ENCODE results near the gene SNAPC5. TPM values are rescaled to one million over a fixed set of nuclear protein-coding genes. Genes with fewer than 3 reads are reported as not detected.

The SNAPC5 gene
- polyA plus RNA-seq, 3 donors, result 15.6 to 32.5 (median 30.2) TPM

DNA sequence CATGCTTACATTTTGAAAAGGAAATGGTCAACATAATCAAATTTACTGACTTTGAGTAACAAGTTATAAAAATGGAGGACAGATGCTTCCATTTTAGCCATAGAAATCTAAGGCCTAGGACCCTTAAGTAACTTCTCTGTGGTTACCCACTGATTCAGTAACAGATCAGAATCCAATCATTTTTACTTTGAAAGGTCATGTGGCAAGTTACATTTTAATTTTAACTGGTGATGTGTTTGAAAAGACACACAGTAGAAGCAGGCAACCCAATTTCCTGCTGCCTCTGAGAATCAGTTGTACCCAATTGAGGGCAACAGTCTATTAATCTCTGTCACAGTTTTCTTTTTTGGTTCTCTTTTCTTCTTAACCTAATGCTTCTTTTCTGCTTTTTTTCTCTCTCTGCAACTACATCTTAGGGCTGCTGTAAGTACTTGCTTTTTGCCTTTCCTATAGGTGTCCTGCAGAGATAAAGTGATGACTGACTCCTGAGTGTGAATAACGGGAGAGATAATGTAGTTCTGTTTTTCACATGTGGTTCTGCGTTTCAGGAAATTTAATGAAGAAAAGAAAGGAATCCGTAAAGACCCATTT, 10.8 kb upstream of the SNAPC5 start:
- peaks cover 42% of the 10 kb centered on the region for H3K79me2 ChIP-seq (ENCODE audit: insufficient read depth, low read length)
- no peaks in the 10 kb centered on the region for H3K9me3 ChIP-seq (replicated peaks in 1 of 2; ENCODE audit: control insufficient read depth in 1 of 2, insufficient read depth in 1 of 2, low read length in 2 of 2)
- H3K27ac Mint-ChIP-seq, result peak overlapping the region in 1 of 7 donors; percentile 3
- no peak overlapping the region for H3K4me3 Mint-ChIP-seq
- H3K4me3 ChIP-seq (replicated peaks in 1 of 3; ENCODE audit: low read depth in 2 of 3, low read length in 3 of 3), result no peak overlapping the region
- no peak overlapping the region for H3K4me2 ChIP-seq (replicated peaks; ENCODE audit: extremely low read depth, low read length, poor library complexity, severe bottlenecking)
- no peak overlapping the region for H2AFZ ChIP-seq (ENCODE audit: insufficient read depth, low read depth, low read length, poor library complexity, severe bottlenecking)
- peaks cover 4 to 6% of the 10 kb centered on the region in 2 donors for H3K36me3 Mint-ChIP-seq
- intact Hi-C loops (cut with micrococcal nuclease), result no loop called here
- peaks cover 14% of the 10 kb centered on the region for H3K4me1 Mint-ChIP-seq
- no peaks in the 10 kb centered on the region for H3K27me3 ChIP-seq (ENCODE audit: control insufficient read depth in 2 of 2, insufficient read depth in 2 of 2, low read length in 2 of 2)
- H3K9me3 Mint-ChIP-seq, result no peaks in the 10 kb centered on the region
- peaks cover 14 to 17% of the 10 kb centered on the region in 2 donors for H3K4me1 ChIP-seq (ENCODE audit: control insufficient read depth in 1 of 2, insufficient read depth in 2 of 2, low read length in 2 of 2)
- peaks cover 0 to 6% of the 10 kb centered on the region in 2 donors for H3K36me3 ChIP-seq (replicated peaks in 1 of 2; ENCODE audit: control insufficient read depth in 1 of 2, insufficient read depth in 2 of 2, low read length in 2 of 2)
- no CpG with 5 or more reads among the region's 3 CpGs for WGBS (ENCODE audit: insufficient coverage)
- H4K20me1 ChIP-seq (ENCODE audit: insufficient read depth, low read length), result peaks cover 8% of the 10 kb centered on the region
- TF ChIP-seq, protein P1, sequence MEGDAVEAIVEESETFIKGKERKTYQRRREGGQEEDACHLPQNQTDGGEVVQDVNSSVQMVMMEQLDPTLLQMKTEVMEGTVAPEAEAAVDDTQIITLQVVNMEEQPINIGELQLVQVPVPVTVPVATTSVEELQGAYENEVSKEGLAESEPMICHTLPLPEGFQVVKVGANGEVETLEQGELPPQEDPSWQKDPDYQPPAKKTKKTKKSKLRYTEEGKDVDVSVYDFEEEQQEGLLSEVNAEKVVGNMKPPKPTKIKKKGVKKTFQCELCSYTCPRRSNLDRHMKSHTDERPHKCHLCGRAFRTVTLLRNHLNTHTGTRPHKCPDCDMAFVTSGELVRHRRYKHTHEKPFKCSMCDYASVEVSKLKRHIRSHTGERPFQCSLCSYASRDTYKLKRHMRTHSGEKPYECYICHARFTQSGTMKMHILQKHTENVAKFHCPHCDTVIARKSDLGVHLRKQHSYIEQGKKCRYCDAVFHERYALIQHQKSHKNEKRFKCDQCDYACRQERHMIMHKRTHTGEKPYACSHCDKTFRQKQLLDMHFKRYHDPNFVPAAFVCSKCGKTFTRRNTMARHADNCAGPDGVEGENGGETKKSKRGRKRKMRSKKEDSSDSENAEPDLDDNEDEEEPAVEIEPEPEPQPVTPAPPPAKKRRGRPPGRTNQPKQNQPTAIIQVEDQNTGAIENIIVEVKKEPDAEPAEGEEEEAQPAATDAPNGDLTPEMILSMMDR (IDR thresholded peaks at IDR 0.05), result no peak
- no peak overlapping the region for H3K9ac ChIP-seq (ENCODE audit: insufficient read depth, low read length, poor library complexity, severe bottlenecking)
- peaks cover 0 to 2% (median 0%) of the 10 kb centered on the region in 3 donors for H3K27me3 Mint-ChIP-seq (ENCODE audit: low read depth in 3 of 3)
- no peak for DNase-seq
- H3K27ac ChIP-seq (ENCODE audit: low read depth in 1 of 2, low read length in 2 of 2), result no peak overlapping the region

DNA sequence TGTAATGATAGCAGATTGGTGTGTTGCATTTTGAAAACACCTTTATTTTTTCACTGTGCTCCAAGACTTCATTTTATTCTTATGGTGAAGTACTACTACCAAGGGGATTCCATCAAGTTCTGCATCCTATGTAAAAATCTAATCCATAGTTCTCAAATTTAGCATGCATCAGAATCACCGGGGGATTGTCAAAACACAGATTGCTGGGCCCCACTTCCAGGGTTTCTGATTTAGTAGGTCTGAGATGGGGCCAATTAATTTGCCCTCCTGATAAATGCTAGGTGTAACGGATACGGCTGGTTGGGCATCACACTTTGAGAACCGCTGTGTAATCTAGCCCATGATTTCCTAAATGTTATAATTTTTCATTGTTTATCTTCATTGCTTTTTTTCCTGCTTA, 8.3 kb upstream of the SNAPC5 start:
- peaks cover 24 to 32% of the 10 kb centered on the region in 2 donors for H3K36me3 ChIP-seq (replicated peaks in 1 of 2; ENCODE audit: control insufficient read depth in 1 of 2, insufficient read depth in 2 of 2, low read length in 2 of 2)
- Mint-ChIP-seq H3K36me3 (peaks cover 26 to 27% of the 10 kb centered on the region in 2 donors), H3K4me1 (peaks cover 30% of the 10 kb centered on the region), H3K27ac (peak overlapping the region in 6 of 7 donors; percentile 97 to 99 (median 98)), H3K9me3 (no peaks in the 10 kb centered on the region), H3K4me3 (peak overlapping the region; percentile 100), H3K27me3 (ENCODE audit: low read depth in 3 of 3) (peaks cover 0 to 2% (median 0%) of the 10 kb centered on the region in 3 donors)
- peaks cover 25 to 40% of the 10 kb centered on the region in 2 donors for H3K4me1 ChIP-seq (ENCODE audit: control insufficient read depth in 1 of 2, insufficient read depth in 2 of 2, low read length in 2 of 2)
- WGBS (ENCODE audit: insufficient coverage), result no CpG with 5 or more reads among the region's 4 CpGs
- peaks cover 65% of the 10 kb centered on the region for H3K79me2 ChIP-seq (ENCODE audit: insufficient read depth, low read length)
- peaks cover 30% of the 10 kb centered on the region for H4K20me1 ChIP-seq (ENCODE audit: insufficient read depth, low read length)
- H3K27ac ChIP-seq (ENCODE audit: low read depth in 1 of 2, low read length in 2 of 2), result peak overlapping the region in 1 of 2 donors; percentile 88
- peak overlapping the region; percentile 83 for H3K9ac ChIP-seq (ENCODE audit: insufficient read depth, low read length, poor library complexity, severe bottlenecking)
- DNase-seq, result no peak
- peak overlapping the region; percentile 97 for H2AFZ ChIP-seq (ENCODE audit: insufficient read depth, low read depth, low read length, poor library complexity, severe bottlenecking)
- TF ChIP-seq, protein P1 (IDR thresholded peaks at IDR 0.05), result no peak
- no peaks in the 10 kb centered on the region for H3K27me3 ChIP-seq (ENCODE audit: control insufficient read depth in 2 of 2, insufficient read depth in 2 of 2, low read length in 2 of 2)
- peak overlapping the region; percentile 99 for H3K4me2 ChIP-seq (replicated peaks; ENCODE audit: extremely low read depth, low read length, poor library complexity, severe bottlenecking)
- intact Hi-C loops (cut with micrococcal nuclease), result no loop called here
- peak overlapping the region; percentile 92 to 98 (median 97) for H3K4me3 ChIP-seq (replicated peaks in 1 of 3; ENCODE audit: low read depth in 2 of 3, low read length in 3 of 3)
- no peaks in the 10 kb centered on the region for H3K9me3 ChIP-seq (replicated peaks in 1 of 2; ENCODE audit: control insufficient read depth in 1 of 2, insufficient read depth in 1 of 2, low read length in 2 of 2)

Data from CD14-positive monocyte (primary cell).